Left ventricle myocardium inferior (tissue), 1 donor: ENCODE measurements around the gene MTX1. TPM values are rescaled to one million over a fixed set of nuclear protein-coding genes. Genes with fewer than 3 reads are reported as not detected.

Experiments used
- DNase-seq: peaks from one replicate; pipeline ENCODE4 v3.0.0-alpha.2; 2020
- H3K27ac ChIP-seq: fragments of 200-600 bp; replicated peaks from 2 replicates; pipeline ENCODE4 v1.8.0; 2021
- H3K27me3 ChIP-seq: fragments of 200-600 bp; 2 replicates; pipeline ENCODE4 v1.8.0; 2021; ENCODE audit warnings: low read depth
- H3K36me3 ChIP-seq: fragments of 200-600 bp; 2 replicates; pipeline ENCODE4 v1.8.0; 2021
- H3K4me1 ChIP-seq: fragments of 200-600 bp; 2 replicates; pipeline ENCODE4 v1.8.0; 2021
- H3K4me3 ChIP-seq: fragments of 200-600 bp; 2 replicates; pipeline ENCODE4 v1.8.0; 2021; ENCODE audit warnings: mild to moderate bottlenecking, moderate library complexity
- H3K9me3 ChIP-seq: fragments of 200-600 bp; replicated peaks from 2 replicates; pipeline ENCODE4 v1.8.0; 2021
- CTCF ChIP-seq: fragments of 200-600 bp; IDR thresholded peaks from 2 replicates; pipeline ENCODE4 v1.8.0; 2021; ENCODE audit warnings: antibody characterized with exemption, mild to moderate bottlenecking, borderline replicate concordance
- intact Hi-C: fragments of 100-400 bp; cut with micrococcal nuclease; formaldehyde crosslinking; loops from one replicate; pipeline ENCODE4 v1.11.0; 2022
- total RNA-seq: library from RNA; stranded (reverse); fragmentation: NEBNext Ultra II Directional; extraction: Animal tissue kit (Norgen Biotek cat#: 25700); gene quantifications from one replicate; pipeline ENCODE4 v1.2.1, GENCODE V29; 2021
- donor health status: DM: no; HTN: yes; CAD: no; lungs with severe emphysema.

MTX1 gene
- total RNA-seq, 1 donor from 2014 or later: 18.0 TPM

- Histone ChIP-seq H3K9me3 (no peaks in the 10 kb centered on the region), H3K36me3 (peaks cover 25% of the 10 kb centered on the region), H3K27ac (peak within 1 kb of the TSS; percentile 93), H3K4me1 (peaks cover 50% of the 10 kb centered on the region), H3K4me3 (peak within 1 kb of the TSS; percentile 86), H3K27me3 (no peaks in the 10 kb centered on the region)
- TF ChIP-seq CTCF: peak; percentile 23
- intact Hi-C loops: no loop called here
- peak; percentile 89 for DNase-seq
Observed at GRCh38 chr1:155255243-155256007, 46.9 kb downstream of the MTX1 start, which contains the start of gene ENTREP3. ENTREP3 (minus strand) TSS chr1:155255483; CDS start chr1:155254877, 606 bp downstream.

- no peak for DNase-seq
- Histone ChIP-seq H3K9me3 (no peaks in the 10 kb centered on the region), H3K27ac (peak overlapping the region; percentile 93), H3K4me1 (peaks cover 49% of the 10 kb centered on the region), H3K27me3 (no peaks in the 10 kb centered on the region), H3K36me3 (peaks cover 25% of the 10 kb centered on the region), H3K4me3 (peak overlapping the region; percentile 86)
- TF ChIP-seq CTCF: no peak
- intact Hi-C loops: no loop called here
Observed at GRCh38 chr1:155256058-155256852, 47.8 kb downstream of the MTX1 start.

- H3K4me3 ChIP-seq: no peak overlapping the region
- TF ChIP-seq CTCF: no peak
- DNase-seq: no peak
- H3K27me3 ChIP-seq: no peaks in the 10 kb centered on the region
- peaks cover 40% of the 10 kb centered on the region for H3K4me1 ChIP-seq
- H3K27ac ChIP-seq: no peak overlapping the region
- no peaks in the 10 kb centered on the region for H3K9me3 ChIP-seq
- intact Hi-C loops: no loop called here
- H3K36me3 ChIP-seq: peaks cover 50% of the 10 kb centered on the region
Observed at GRCh38 chr1:155260276-155260675, 51.8 kb downstream of the MTX1 start.

- Histone ChIP-seq H3K9me3 (no peaks in the 10 kb centered on the region), H3K4me1 (peaks cover 30% of the 10 kb centered on the region), H3K27me3 (no peaks in the 10 kb centered on the region), H3K36me3 (peaks cover 61% of the 10 kb centered on the region), H3K27ac (peak overlapping the region; percentile 91), H3K4me3 (peak overlapping the region; percentile 92)
- intact Hi-C loops: no loop called here
- no peak for TF ChIP-seq CTCF
- no peak for DNase-seq
Observed at GRCh38 chr1:155261493-155261851, 53.0 kb downstream of the MTX1 start.

GRCh38 chr1:155261852-155262673 lies 53.6 kb downstream of the MTX1 start, which contains the start of gene SCAMP3:
SCAMP3 (minus strand) TSS chr1:155262360; CDS start chr1:155262151, 209 bp downstream.
- H3K9me3 ChIP-seq: no peaks in the 10 kb centered on the region
- intact Hi-C loops: no loop called here
- peak within 1 kb of the TSS; percentile 92 for H3K4me3 ChIP-seq
- TF ChIP-seq CTCF: no peak
- peak; percentile 94 for DNase-seq
- peaks cover 66% of the 10 kb centered on the region for H3K36me3 ChIP-seq
- H3K4me1 ChIP-seq: peaks cover 33% of the 10 kb centered on the region
- no peaks in the 10 kb centered on the region for H3K27me3 ChIP-seq
- peak within 1 kb of the TSS; percentile 91 for H3K27ac ChIP-seq
